ENCODE data around the gene RBM10. TPM values are rescaled to one million over a fixed set of nuclear protein-coding genes. Genes with fewer than 3 reads are reported as not detected.

The RBM10 gene
- total and polyA plus RNA-seq, 2 of the 13 experiments (the other 11 are each of a cell fraction or from before 2014, with no cell fraction given) = 15.9 to 43.1 TPM

- TF ChIP-seq POLR2G (IDR thresholded peaks at IDR 0.05; ENCODE audit: low read depth, low read length) (peak; percentile 76), SMAD3 (CRISPR knock-in tag; IDR thresholded peaks at IDR 0.05) (no peak), RCOR2 (CRISPR knock-in tag; IDR thresholded peaks at IDR 0.05) (no peak), ZNF781 (CRISPR knock-in tag; IDR thresholded peaks at IDR 0.05; ENCODE audit: borderline replicate concordance, not compliant biosample characterization) (no peak), SALL2 (CRISPR knock-in tag; IDR thresholded peaks at IDR 0.05) (no peak), ZNF7 (CRISPR knock-in tag; IDR thresholded peaks at IDR 0.05) (no peak), HNF1A (IDR thresholded peaks at IDR 0.05; ENCODE audit: low read depth) (no peak), HNF1A (CRISPR knock-in tag; IDR thresholded peaks at IDR 0.05; ENCODE audit: borderline replicate concordance) (no peak), ZNF160 (CRISPR knock-in tag; IDR thresholded peaks at IDR 0.05) (no peak), ZNF563 (CRISPR knock-in tag; IDR thresholded peaks at IDR 0.05) (no peak), ZNF275 (CRISPR knock-in tag; IDR thresholded peaks at IDR 0.05; ENCODE audit: borderline replicate concordance) (no peak), POLR2AphosphoS5 (IDR thresholded peaks at IDR 0.05; ENCODE audit: low read depth, low read length) (peak; percentile 77)
These were observed at the start of gene RBM10, which contains the start of gene NDUFB11 (continued) for GRCh38 chrX:47144626-47145394.

Measured in HepG2 (cell line).